Endodermal cell (in vitro differentiated cells): ENCODE results near the gene TGFBR3. TPM values are rescaled to one million over a fixed set of nuclear protein-coding genes. Genes with fewer than 3 reads are reported as not detected.

Experiments used
- DNase-seq: peaks from one replicate; pipeline ENCODE4 v3.0.0-alpha.2; 2017
- H3K27ac ChIP-seq: 2 replicates; pipeline ENCODE4 v1.5.1; 2013; ENCODE audit warnings: mild to moderate bottlenecking, low read depth, low read length, moderate library complexity
- H3K27me3 ChIP-seq: 2 replicates; pipeline ENCODE4 v1.6.1; 2013; ENCODE audit warnings: mild to moderate bottlenecking, low read length, moderate library complexity; ENCODE audit not compliant: insufficient read depth, control insufficient read depth, poor library complexity, severe bottlenecking
- H3K36me3 ChIP-seq: 2 replicates; pipeline ENCODE4 v1.7.0; 2013; ENCODE audit warnings: mild to moderate bottlenecking, low read length, moderate library complexity; ENCODE audit not compliant: control insufficient read depth, insufficient read depth
- H3K4me1 ChIP-seq: one replicate; pipeline ENCODE4 v1.7.0; 2013; ENCODE audit warnings: low read length; ENCODE audit not compliant: control insufficient read depth, insufficient read depth
- H3K4me3 ChIP-seq: 2 replicates; pipeline ENCODE4 v1.5.1; 2013; ENCODE audit warnings: mild to moderate bottlenecking, low read length, moderate library complexity
- H3K9ac ChIP-seq: 2 replicates; pipeline ENCODE4 v1.6.1; 2013; ENCODE audit warnings: mild to moderate bottlenecking, low read length, moderate library complexity; ENCODE audit not compliant: poor library complexity, severe bottlenecking; ENCODE audit errors: extremely low read depth
- H3K9me3 ChIP-seq: 2 replicates; pipeline ENCODE4 v1.6.1; 2013; ENCODE audit warnings: mild to moderate bottlenecking, low read length, moderate library complexity; ENCODE audit not compliant: control insufficient read depth
- H3K27ac Mint-ChIP-seq: 2 replicates; pipeline ENCODE4 v1.8.0; 2020; ENCODE audit warnings: mixed read lengths
- H3K27me3 Mint-ChIP-seq: 2 replicates; pipeline ENCODE4 v1.8.0; 2021; ENCODE audit warnings: mild to moderate bottlenecking, mixed read lengths; ENCODE audit not compliant: insufficient read depth
- H3K36me3 Mint-ChIP-seq: 2 replicates; pipeline ENCODE4 v1.8.0; 2020; ENCODE audit warnings: low read depth, mixed read lengths
- H3K4me1 Mint-ChIP-seq: 2 replicates; pipeline ENCODE4 v1.8.0; 2020; ENCODE audit warnings: mixed read lengths
- H3K4me3 Mint-ChIP-seq: 2 replicates; pipeline ENCODE4 v1.8.0; 2020; ENCODE audit warnings: mild to moderate bottlenecking, moderate library complexity, mixed read lengths
- H3K9me3 Mint-ChIP-seq: 2 replicates; pipeline ENCODE4 v1.8.0; 2020; ENCODE audit warnings: mild to moderate bottlenecking, mixed read lengths
- CTCF ChIP-seq: fragments of 200-600 bp; sonication (generic); conservative IDR thresholded peaks from 2 replicates; pipeline ENCODE4 v1.5.0; 2021; ENCODE audit warnings: antibody characterized with exemption, mild to moderate bottlenecking
- WGBS, 2 experiments: methylation state at CpG; one replicate each; pipeline versions ENCODE4 v1.1.5 to v1.1.7; 2013; ENCODE audit warnings: missing lambda C conversion rate in 2 of 2, mixed read lengths in 1 of 2; ENCODE audit not compliant: insufficient coverage in 1 of 2, insufficient read length in 1 of 2; 5-methylcytosine and 5-hydroxymethylcytosine counted together
- total RNA-seq, 2 donors: library from RNA; stranded (reverse); fragmentation: NEBNext Ultra II Directional in 1 of 2; extraction: Animal tissue kit (Norgen Biotek cat#: 25700) in 1 of 2; gene quantifications; 2 replicates in 1 of 2; 3 replicates in 1 of 2; pipeline ENCODE4 v1.2.1, GENCODE V29; 2021

TGFBR3 gene
- total RNA-seq, 2 donors from 2014 or later = 8.1 to 8.5 TPM

GRCh38 chr1:91717839-91718238, 168.1 kb downstream of the TGFBR3 start:
- Histone ChIP-seq H3K4me3 (no peak overlapping the region), H3K27me3 (no peaks in the 10 kb centered on the region), H3K27ac (no peak overlapping the region), H3K9ac (no peak overlapping the region), H3K36me3 (no peaks in the 10 kb centered on the region), H3K4me1 (peaks cover 7% of the 10 kb centered on the region), H3K9me3 (no peaks in the 10 kb centered on the region)
- H3K36me3 Mint-ChIP-seq = peaks cover 7% of the 10 kb centered on the region
- H3K4me1 Mint-ChIP-seq = peaks cover 20% of the 10 kb centered on the region
- TF ChIP-seq CTCF = no peak
- H3K9me3 Mint-ChIP-seq = no peaks in the 10 kb centered on the region
- H3K27ac Mint-ChIP-seq = no peak overlapping the region
- no peaks in the 10 kb centered on the region for H3K27me3 Mint-ChIP-seq
- 87 to 100% methylated on average over 2 of the region's 2 CpGs for WGBS, 2 experiments
- H3K4me3 Mint-ChIP-seq = no peak overlapping the region
- DNase-seq = no peak

GRCh38 chr1:91716339-91716738, 169.6 kb downstream of the TGFBR3 start:
- H3K27ac Mint-ChIP-seq = no peak overlapping the region
- peaks cover 7% of the 10 kb centered on the region for H3K36me3 Mint-ChIP-seq
- no peaks in the 10 kb centered on the region for H3K27me3 Mint-ChIP-seq
- H3K27ac ChIP-seq = no peak overlapping the region
- 88 to 100% methylated on average over 3 of the region's 3 CpGs for WGBS, 2 experiments
- no peaks in the 10 kb centered on the region for H3K9me3 ChIP-seq
- H3K4me1 ChIP-seq = peaks cover 7% of the 10 kb centered on the region
- no peaks in the 10 kb centered on the region for H3K36me3 ChIP-seq
- H3K9ac ChIP-seq = no peak overlapping the region
- no peak overlapping the region for H3K4me3 Mint-ChIP-seq
- H3K4me1 Mint-ChIP-seq = peaks cover 20% of the 10 kb centered on the region
- no peak overlapping the region for H3K4me3 ChIP-seq
- DNase-seq = no peak
- no peaks in the 10 kb centered on the region for H3K9me3 Mint-ChIP-seq
- no peaks in the 10 kb centered on the region for H3K27me3 ChIP-seq
- no peak for TF ChIP-seq CTCF

- no peak overlapping the region for H3K27ac ChIP-seq
- no peak overlapping the region for H3K4me3 ChIP-seq
- Mint-ChIP-seq H3K27me3 (no peaks in the 10 kb centered on the region), H3K36me3 (peaks cover 7% of the 10 kb centered on the region), H3K4me1 (peaks cover 20% of the 10 kb centered on the region), H3K4me3 (no peak overlapping the region), H3K9me3 (no peaks in the 10 kb centered on the region), H3K27ac (no peak overlapping the region)
- no peak overlapping the region for H3K9ac ChIP-seq
- DNase-seq = no peak
- H3K4me1 ChIP-seq = peaks cover 7% of the 10 kb centered on the region
- no peaks in the 10 kb centered on the region for H3K36me3 ChIP-seq
- no peaks in the 10 kb centered on the region for H3K9me3 ChIP-seq
- WGBS, 2 experiments = 98% methylated on average over 2 of the region's 2 CpGs; no CpG with 5 or more reads in 1 of the 2 experiments
- TF ChIP-seq CTCF = peak; percentile 24
- no peaks in the 10 kb centered on the region for H3K27me3 ChIP-seq
Measured at GRCh38 chr1:91715416-91716000, 170.4 kb downstream of the TGFBR3 start.
